ENCODE measurements around the gene DCLK2. TPM values are rescaled to one million over a fixed set of nuclear protein-coding genes. Genes with fewer than 3 reads are reported as not detected.

Gene DCLK2
- total RNA-seq, 1 donor from 2014 or later = 0.21 TPM

GRCh38 chr4:150248181-150248580, 169.9 kb downstream of the DCLK2 start:
- no peak overlapping the region for H3K4me3 Mint-ChIP-seq (ENCODE audit: low read depth)
- no peaks in the 10 kb centered on the region for H3K4me1 Mint-ChIP-seq (ENCODE audit: low read depth)
- H3K36me3 Mint-ChIP-seq (ENCODE audit: low read depth) = no peaks in the 10 kb centered on the region
- intact Hi-C loops (cut with micrococcal nuclease) = no loop called here
- no peaks in the 10 kb centered on the region for H3K9me3 Mint-ChIP-seq
- DNase-seq (ENCODE audit: low spot score) = no peak
- no peak overlapping the region for H3K27ac Mint-ChIP-seq
- H3K27me3 Mint-ChIP-seq (ENCODE audit: low read depth) = peaks cover 2% of the 10 kb centered on the region

GRCh38 chr4:150250293-150250997, 172.2 kb downstream of the DCLK2 start:
- H3K9me3 Mint-ChIP-seq = no peaks in the 10 kb centered on the region
- H3K4me1 Mint-ChIP-seq (ENCODE audit: low read depth) = no peaks in the 10 kb centered on the region
- peaks cover 2% of the 10 kb centered on the region for H3K27me3 Mint-ChIP-seq (ENCODE audit: low read depth)
- H3K36me3 Mint-ChIP-seq (ENCODE audit: low read depth) = no peaks in the 10 kb centered on the region
- intact Hi-C loops (cut with micrococcal nuclease) = no loop called here
- no peak overlapping the region for H3K4me3 Mint-ChIP-seq (ENCODE audit: low read depth)
- no peak for DNase-seq (ENCODE audit: low spot score)
- no peak overlapping the region for H3K27ac Mint-ChIP-seq

- no peaks in the 10 kb centered on the region for H3K36me3 Mint-ChIP-seq (ENCODE audit: low read depth)
- H3K27me3 Mint-ChIP-seq (ENCODE audit: low read depth) = peaks cover 2% of the 10 kb centered on the region
- no peak for DNase-seq (ENCODE audit: low spot score)
- no peaks in the 10 kb centered on the region for H3K4me1 Mint-ChIP-seq (ENCODE audit: low read depth)
- H3K4me3 Mint-ChIP-seq (ENCODE audit: low read depth) = no peak overlapping the region
- no peaks in the 10 kb centered on the region for H3K9me3 Mint-ChIP-seq
- H3K27ac Mint-ChIP-seq = no peak overlapping the region
- intact Hi-C loops (cut with micrococcal nuclease) = no loop called here
These were observed 172.9 kb downstream of the DCLK2 start for GRCh38 chr4:150250998-150251651.

GRCh38 chr4:150251752-150252190, 173.5 kb downstream of the DCLK2 start:
- no peaks in the 10 kb centered on the region for H3K36me3 Mint-ChIP-seq (ENCODE audit: low read depth)
- H3K27me3 Mint-ChIP-seq (ENCODE audit: low read depth) = peaks cover 2% of the 10 kb centered on the region
- H3K27ac Mint-ChIP-seq = no peak overlapping the region

GRCh38 chr4:150252306-150252705, 174.1 kb downstream of the DCLK2 start:
- Mint-ChIP-seq H3K4me3 (ENCODE audit: low read depth) (no peak overlapping the region), H3K9me3 (no peaks in the 10 kb centered on the region), H3K27me3 (ENCODE audit: low read depth) (peaks cover 2% of the 10 kb centered on the region), H3K4me1 (ENCODE audit: low read depth) (no peaks in the 10 kb centered on the region), H3K27ac (no peak overlapping the region), H3K36me3 (ENCODE audit: low read depth) (no peaks in the 10 kb centered on the region)
- no peak for DNase-seq (ENCODE audit: low spot score)
- intact Hi-C loops (cut with micrococcal nuclease) = no loop called here

More at GRCh38 chr4:150251752-150252190, 173.5 kb downstream of the DCLK2 start:
- Mint-ChIP-seq H3K9me3 (no peaks in the 10 kb centered on the region), H3K4me3 (ENCODE audit: low read depth) (no peak overlapping the region), H3K4me1 (ENCODE audit: low read depth) (no peaks in the 10 kb centered on the region)
- intact Hi-C loops (cut with micrococcal nuclease) = no loop called here
- DNase-seq (ENCODE audit: low spot score) = no peak

- H3K4me1 Mint-ChIP-seq (ENCODE audit: low read depth) = no peaks in the 10 kb centered on the region
- DNase-seq (ENCODE audit: low spot score) = no peak
- intact Hi-C loops (cut with micrococcal nuclease) = no loop called here
- H3K9me3 Mint-ChIP-seq = no peaks in the 10 kb centered on the region
- H3K27ac Mint-ChIP-seq = no peak overlapping the region
- peaks cover 2% of the 10 kb centered on the region for H3K27me3 Mint-ChIP-seq (ENCODE audit: low read depth)
- H3K4me3 Mint-ChIP-seq (ENCODE audit: low read depth) = no peak overlapping the region
- no peaks in the 10 kb centered on the region for H3K36me3 Mint-ChIP-seq (ENCODE audit: low read depth)
These were observed 174.5 kb downstream of the DCLK2 start for GRCh38 chr4:150252741-150253140.

GRCh38 chr4:150253416-150253815, 175.2 kb downstream of the DCLK2 start:
- Mint-ChIP-seq H3K27me3 (ENCODE audit: low read depth) (no peaks in the 10 kb centered on the region), H3K4me3 (ENCODE audit: low read depth) (no peak overlapping the region), H3K27ac (no peak overlapping the region), H3K4me1 (ENCODE audit: low read depth) (no peaks in the 10 kb centered on the region), H3K9me3 (no peaks in the 10 kb centered on the region), H3K36me3 (ENCODE audit: low read depth) (no peaks in the 10 kb centered on the region)
- intact Hi-C loops (cut with micrococcal nuclease) = no loop called here
- no peak for DNase-seq (ENCODE audit: low spot score)

GRCh38 chr4:150253965-150254630, 175.9 kb downstream of the DCLK2 start:
- Mint-ChIP-seq H3K36me3 (ENCODE audit: low read depth) (no peaks in the 10 kb centered on the region), H3K9me3 (no peaks in the 10 kb centered on the region), H3K27me3 (ENCODE audit: low read depth) (no peaks in the 10 kb centered on the region), H3K4me1 (ENCODE audit: low read depth) (no peaks in the 10 kb centered on the region), H3K27ac (no peak overlapping the region), H3K4me3 (ENCODE audit: low read depth) (no peak overlapping the region)
- DNase-seq (ENCODE audit: low spot score) = no peak
- intact Hi-C loops (cut with micrococcal nuclease) = no loop called here

GRCh38 chr4:150255610-150256224, 177.5 kb downstream of the DCLK2 start:
- intact Hi-C loops (cut with micrococcal nuclease) = no loop called here
- Mint-ChIP-seq H3K4me1 (ENCODE audit: low read depth) (no peaks in the 10 kb centered on the region), H3K27me3 (ENCODE audit: low read depth) (no peaks in the 10 kb centered on the region), H3K9me3 (no peaks in the 10 kb centered on the region), H3K4me3 (ENCODE audit: low read depth) (no peak overlapping the region), H3K27ac (no peak overlapping the region), H3K36me3 (ENCODE audit: low read depth) (no peaks in the 10 kb centered on the region)
- no peak for DNase-seq (ENCODE audit: low spot score)

GRCh38 chr4:150256225-150256620, 178.0 kb downstream of the DCLK2 start:
- H3K9me3 Mint-ChIP-seq = no peaks in the 10 kb centered on the region
- H3K36me3 Mint-ChIP-seq (ENCODE audit: low read depth) = no peaks in the 10 kb centered on the region
- no peak overlapping the region for H3K4me3 Mint-ChIP-seq (ENCODE audit: low read depth)
- H3K27me3 Mint-ChIP-seq (ENCODE audit: low read depth) = no peaks in the 10 kb centered on the region
- H3K4me1 Mint-ChIP-seq (ENCODE audit: low read depth) = no peaks in the 10 kb centered on the region
- H3K27ac Mint-ChIP-seq = no peak overlapping the region
- DNase-seq (ENCODE audit: low spot score) = no peak
- intact Hi-C loops (cut with micrococcal nuclease) = no loop called here

GRCh38 chr4:150256841-150257730, 178.8 kb downstream of the DCLK2 start:
- intact Hi-C loops (cut with micrococcal nuclease) = no loop called here
- Mint-ChIP-seq H3K27ac (no peak overlapping the region), H3K27me3 (ENCODE audit: low read depth) (no peaks in the 10 kb centered on the region), H3K4me3 (ENCODE audit: low read depth) (no peak overlapping the region), H3K9me3 (no peaks in the 10 kb centered on the region), H3K4me1 (ENCODE audit: low read depth) (no peaks in the 10 kb centered on the region), H3K36me3 (ENCODE audit: low read depth) (no peaks in the 10 kb centered on the region)
- no peak for DNase-seq (ENCODE audit: low spot score)

- H3K36me3 Mint-ChIP-seq (ENCODE audit: low read depth) = no peaks in the 10 kb centered on the region
- H3K4me3 Mint-ChIP-seq (ENCODE audit: low read depth) = no peak overlapping the region
- intact Hi-C loops (cut with micrococcal nuclease) = no loop called here
- no peak for DNase-seq (ENCODE audit: low spot score)
- no peak overlapping the region for H3K27ac Mint-ChIP-seq
- H3K4me1 Mint-ChIP-seq (ENCODE audit: low read depth) = no peaks in the 10 kb centered on the region
- H3K27me3 Mint-ChIP-seq (ENCODE audit: low read depth) = no peaks in the 10 kb centered on the region
- no peaks in the 10 kb centered on the region for H3K9me3 Mint-ChIP-seq
These were observed 180.3 kb downstream of the DCLK2 start for GRCh38 chr4:150258569-150258968.

Measured in activated T-helper 2 cell treated with anti-CD3 and anti-CD28 coated beads, Interferon-gamma antibody, Interleukin-2, Interleukin-4, amounts not matched to agents 10 μg/mL and 5 μg/mL and 100 μg/mL, durations not matched to agents 14 hours and 24 hours and 36 hours (primary cell).